LoVo (cell line): Measurements from ENCODE around the gene EIF4A3.
"Not testable (repeated sequence)": the region's sequence is repeated elsewhere in the genome, so short reads cannot be mapped to it uniquely, and the experiment has no call there.

ENCODE experiments used
- DNase-seq: peaks from one replicate; pipeline ENCODE4 v3.0.0-alpha.2; 2016; ENCODE audit warnings: low spot score

EIF4A3 gene

DNA sequence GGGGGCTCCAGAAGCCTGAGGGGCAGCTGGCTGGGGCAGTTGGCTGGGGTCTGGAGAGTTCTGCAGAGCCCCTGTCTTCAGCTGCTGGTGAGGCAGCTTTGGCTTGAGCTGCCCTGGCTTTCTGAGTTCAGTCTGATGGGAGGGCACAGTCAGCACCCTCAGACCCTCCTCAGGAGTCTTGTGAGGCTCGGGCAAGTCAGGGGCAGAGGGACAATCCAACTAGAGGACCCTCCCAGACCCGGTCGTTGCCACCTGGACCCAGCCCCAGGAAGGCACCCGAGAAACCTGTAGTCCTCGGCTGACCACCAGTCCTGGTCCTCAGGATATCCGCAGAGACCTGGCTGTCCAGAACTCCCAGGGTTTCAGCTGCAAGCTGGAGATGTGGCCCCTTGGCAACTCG lies 24.8 kb upstream of the EIF4A3 start:
- DNase-seq, result no peak

DNA sequence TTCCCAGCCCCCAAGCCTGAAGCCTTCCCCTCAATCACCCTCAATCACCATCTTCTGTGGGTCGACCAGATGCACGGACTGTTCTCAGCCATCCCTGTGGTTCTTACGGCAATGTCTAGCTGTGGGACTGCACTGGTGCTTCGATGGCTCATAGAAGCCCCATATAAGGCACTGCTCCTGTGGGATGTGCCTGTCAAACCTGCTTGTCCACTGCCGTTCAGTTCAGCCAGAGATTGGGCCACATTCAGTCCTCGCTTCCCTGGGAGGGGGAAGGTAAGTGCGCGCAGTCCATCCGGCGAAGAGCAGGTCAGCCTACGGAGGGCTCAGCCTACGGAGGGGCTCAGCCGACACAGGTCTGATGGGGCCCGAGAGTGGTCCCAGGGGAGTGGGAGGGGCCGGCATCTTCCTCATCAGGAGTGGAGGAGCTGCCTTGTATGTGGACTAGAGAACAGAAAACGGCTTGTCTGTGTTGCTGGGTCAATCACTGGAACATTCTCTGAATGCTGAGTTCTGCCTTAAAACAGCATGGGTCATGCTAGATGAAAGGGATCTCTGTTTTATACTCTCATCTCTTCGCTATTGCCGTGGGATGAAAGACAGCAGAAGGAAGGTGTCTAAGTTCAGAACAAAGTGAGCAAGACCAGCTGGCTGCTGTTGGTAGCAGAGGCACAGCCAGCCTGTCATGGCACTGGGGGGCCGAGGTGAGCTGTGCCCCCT lies 23.0 kb upstream of the EIF4A3 start, which contains the start of gene CARD14:
Gene CARD14 (plus strand): TSS at position 247 of the 717 bp plus-strand sequence. CDS start 11,409 bp downstream, outside the sequence.
- DNase-seq, result no peak

GRCh38 chr17:80169107-80169506 lies 22.2 kb upstream of the EIF4A3 start:
- no peak for DNase-seq

DNA sequence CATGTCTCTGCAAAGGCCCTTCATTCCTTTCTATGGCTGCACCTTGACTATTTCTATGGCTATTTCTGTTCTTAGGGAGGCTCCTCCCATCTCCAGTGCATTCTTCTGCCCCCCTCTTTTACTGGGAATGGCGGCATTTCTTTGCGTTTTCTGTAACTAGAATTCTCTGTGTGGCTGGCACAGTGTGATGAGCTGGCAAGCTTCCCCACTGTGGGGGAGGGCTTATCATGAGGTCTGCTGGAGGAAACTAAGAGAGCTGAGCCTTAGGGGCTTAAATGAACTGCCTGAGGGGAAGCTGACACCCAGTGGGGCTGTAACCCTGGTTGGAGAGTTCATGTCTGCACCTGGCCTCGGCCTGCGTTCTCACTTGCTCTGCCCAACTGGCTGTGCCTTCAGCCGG lies 21.4 kb upstream of the EIF4A3 start:
- no peak for DNase-seq

DNA sequence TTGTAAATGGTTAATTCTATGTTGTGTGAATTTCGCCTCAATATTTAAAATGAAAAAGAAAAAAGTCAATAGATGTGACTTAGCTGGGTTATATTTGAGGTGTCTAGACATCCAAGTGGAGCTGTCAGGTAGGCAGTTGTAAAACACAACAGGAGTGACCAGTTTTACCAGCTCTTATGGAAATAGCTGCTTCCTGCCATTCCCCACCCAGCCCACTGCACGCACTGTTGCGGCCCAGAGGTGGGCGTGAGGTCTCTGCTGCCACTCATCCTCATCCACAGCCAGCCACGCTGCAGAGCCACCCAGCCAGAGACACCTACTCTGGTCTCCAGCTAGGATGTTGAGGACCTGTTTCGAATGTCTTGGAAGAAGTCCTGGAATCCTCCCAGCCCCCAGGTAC lies 19.5 kb upstream of the EIF4A3 start:
- DNase-seq, result no peak

- no peak for DNase-seq
Measured at GRCh38 chr17:80164185-80164584, 17.3 kb upstream of the EIF4A3 start.

- DNase-seq, result no peak
Measured at GRCh38 chr17:80163336-80163735, 16.4 kb upstream of the EIF4A3 start.

DNA sequence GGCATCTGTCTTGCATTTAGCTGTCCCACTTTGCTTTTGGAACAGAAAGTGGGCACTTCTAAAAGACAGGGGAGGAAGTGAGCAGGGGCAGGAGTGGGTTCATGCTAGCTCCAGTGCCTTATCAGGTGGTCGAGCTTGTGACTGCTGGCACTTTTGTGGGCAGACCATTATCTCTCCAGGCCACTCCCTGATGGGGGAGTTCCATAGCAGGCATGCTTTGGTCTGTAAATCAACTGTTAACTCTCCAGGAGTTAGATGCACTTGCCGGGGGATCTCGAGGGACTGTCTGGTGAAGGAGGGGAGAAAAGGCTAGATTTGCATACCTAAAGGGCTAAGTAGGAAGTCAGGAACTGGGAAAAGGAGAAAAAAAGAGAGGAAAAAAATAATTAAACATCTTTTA lies 13.6 kb upstream of the EIF4A3 start:
- DNase-seq, result no peak

DNA sequence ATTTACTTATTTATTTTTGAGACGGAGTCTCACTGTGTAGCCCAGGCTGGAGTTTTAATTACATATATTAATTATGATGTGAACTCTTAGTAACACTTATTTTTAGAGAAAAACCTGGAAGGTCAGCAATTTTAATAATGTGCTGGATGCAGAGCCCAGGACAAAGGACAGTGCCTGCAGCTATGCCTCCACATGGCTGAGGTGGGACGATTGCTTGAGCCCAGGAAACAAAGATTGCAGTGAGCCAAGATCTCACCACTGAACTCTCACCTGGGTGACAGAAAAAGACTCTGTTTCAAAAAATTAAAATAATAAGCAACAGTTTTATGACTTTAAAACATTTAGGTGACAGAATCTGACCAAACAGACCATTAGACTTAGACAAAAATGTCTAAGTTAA lies 11.9 kb upstream of the EIF4A3 start:
- DNase-seq, result no peak

DNA sequence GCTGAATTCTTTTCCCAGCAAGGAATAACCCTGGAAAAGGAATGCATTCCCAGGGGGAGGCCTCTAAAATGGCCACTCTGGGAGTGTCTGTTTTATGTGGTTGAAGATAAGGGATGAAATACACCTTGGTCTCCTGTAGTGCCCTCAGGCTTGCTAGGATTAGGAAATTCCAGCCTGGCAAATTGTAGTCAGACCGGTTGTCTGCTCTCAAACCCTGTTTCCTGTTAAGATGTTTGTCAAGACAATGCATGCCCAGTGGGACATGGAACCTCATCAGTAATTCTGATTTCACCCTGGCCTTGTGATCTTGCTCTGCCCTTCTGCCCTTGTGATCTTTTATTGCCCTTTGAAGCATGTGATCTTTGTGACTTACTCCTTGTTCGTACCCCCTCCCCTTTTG lies 8.7 kb upstream of the EIF4A3 start:
- not testable (repeated sequence) for DNase-seq

DNA sequence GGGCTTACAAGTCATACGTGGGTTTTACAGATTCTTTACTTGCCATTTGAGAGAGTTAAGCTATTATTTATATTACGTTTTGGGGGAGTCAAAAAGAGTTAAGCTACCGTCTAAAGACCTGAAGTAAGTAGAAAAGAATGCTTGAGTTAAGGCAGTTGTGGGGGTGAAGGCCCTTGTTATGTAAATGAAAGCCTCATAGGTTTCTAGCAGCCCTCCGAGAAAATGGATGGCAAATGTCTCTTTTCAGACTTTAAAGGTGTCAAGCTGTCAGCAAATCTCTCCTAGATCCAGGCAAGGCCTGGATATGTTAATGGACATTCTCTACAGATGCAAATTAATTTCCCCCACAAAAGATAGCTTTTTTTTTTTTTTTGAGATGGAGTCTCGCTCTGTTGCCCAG lies 7.2 kb upstream of the EIF4A3 start:
- no peak for DNase-seq

- DNase-seq, result no peak
Measured at GRCh38 chr17:80153004-80153403, 6.1 kb upstream of the EIF4A3 start.

- no peak for DNase-seq
Measured at GRCh38 chr17:80152081-80152702, 5.3 kb upstream of the EIF4A3 start.

DNA sequence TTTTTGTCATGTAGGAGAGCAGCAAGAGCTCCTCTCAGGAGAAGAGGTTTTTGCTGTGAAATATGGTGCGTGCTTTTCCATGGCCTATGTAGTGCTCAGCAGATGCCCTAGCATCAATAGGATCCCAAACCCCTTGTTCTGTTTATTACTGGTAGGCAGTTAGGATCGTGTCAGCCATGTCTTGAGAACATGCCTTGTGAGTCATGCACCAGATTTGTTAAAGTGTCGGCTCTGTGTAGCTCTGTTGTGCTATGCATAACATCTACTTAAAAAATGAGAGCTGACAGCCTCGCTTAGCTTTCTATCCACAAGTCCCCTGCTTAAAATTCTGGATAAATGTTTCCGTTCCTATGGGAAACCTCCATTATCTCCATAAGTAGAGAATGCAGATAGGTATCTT lies 4.4 kb upstream of the EIF4A3 start:
- DNase-seq, result no peak

GRCh38 chr17:80146121-80147034 lies 550 bp downstream of the EIF4A3 start:
- no peak for DNase-seq

- DNase-seq, result no peak
Measured at GRCh38 chr17:80145076-80146075, 1.6 kb downstream of the EIF4A3 start.

- DNase-seq, result no peak
Measured at GRCh38 chr17:80142929-80143328, 4.0 kb downstream of the EIF4A3 start.

DNA sequence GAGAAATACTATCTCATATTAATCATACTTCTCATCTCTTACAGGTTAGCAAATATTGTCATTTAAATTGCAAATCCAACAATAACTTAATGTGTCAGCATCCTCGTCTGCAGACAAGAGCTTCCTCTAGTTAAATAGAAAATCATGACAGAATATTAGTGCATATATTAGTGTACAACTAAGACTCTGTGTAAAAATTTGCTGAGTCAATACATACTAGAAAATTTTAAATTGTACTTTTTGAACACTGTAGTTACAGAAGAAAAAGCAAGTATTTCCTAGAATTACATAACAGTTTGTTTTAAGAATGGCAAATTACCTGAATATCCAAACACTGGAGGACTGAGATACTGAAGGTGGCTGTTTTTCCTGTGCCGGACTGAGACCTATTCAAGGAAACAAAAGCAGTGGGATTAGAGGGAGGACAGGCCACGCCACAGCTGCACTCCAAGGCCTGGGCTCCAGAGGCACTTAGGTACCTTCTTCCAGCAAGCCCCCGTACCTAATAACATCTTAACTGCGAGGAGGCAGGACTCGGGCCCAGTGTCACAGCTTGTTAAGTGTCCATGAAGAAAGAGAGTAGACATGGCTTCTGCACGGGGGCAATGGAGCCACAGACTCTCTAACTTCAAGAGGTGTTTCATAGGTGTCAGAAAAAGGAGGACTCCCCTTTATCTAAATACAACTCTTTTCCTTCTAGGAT lies 5.3 kb downstream of the EIF4A3 start:
- DNase-seq, result no peak

DNA sequence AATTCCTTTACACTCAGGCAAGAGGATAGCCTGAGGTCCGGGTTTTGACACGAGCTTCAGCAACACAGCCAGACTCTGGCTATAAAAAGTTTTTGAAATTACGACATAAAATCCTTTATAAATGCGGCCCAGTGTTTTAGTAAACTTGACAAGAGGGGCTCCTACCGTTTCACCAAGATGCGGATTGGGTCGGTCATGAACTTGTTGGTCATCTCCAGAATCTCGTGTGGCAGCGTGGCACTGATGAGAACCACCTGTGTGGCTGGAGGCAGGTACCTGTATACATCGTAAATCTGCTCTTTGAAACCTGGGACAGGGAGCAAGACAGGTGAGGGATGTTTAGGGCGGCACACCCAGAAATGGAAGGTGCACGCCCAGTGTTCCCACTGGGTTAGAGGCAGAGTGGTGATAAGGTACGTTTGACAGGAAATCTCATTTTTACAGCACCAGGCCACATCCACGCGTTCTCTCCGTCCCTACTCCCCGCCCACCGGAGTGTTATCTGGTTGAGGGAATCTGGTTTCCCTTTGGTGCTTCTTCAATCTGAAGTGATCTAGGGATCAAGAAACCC lies 8.0 kb downstream of the EIF4A3 start:
- DNase-seq, result no peak

- DNase-seq, result no peak
Measured at GRCh38 chr17:80137131-80137530, 9.8 kb downstream of the EIF4A3 start.

DNA sequence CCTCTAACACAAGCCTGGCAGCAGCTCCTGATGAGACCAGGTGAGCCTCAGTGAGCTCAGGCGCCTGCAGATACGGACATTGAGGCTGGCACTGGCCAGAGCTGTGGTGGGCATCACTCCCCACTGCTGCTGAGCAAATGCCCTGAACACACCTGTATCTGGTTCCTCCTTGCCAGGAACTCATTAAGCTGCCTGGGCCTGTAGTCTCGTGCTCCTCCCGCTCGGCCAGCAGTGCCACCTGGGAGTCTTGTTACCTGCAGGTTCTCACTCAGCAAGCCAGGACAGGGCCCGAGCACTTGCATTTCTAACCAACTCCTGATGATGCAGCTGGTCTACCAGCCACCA lies 13.3 kb downstream of the EIF4A3 start:
- no peak for DNase-seq
